ENCODE measurements around the gene GPR157.

DNA sequence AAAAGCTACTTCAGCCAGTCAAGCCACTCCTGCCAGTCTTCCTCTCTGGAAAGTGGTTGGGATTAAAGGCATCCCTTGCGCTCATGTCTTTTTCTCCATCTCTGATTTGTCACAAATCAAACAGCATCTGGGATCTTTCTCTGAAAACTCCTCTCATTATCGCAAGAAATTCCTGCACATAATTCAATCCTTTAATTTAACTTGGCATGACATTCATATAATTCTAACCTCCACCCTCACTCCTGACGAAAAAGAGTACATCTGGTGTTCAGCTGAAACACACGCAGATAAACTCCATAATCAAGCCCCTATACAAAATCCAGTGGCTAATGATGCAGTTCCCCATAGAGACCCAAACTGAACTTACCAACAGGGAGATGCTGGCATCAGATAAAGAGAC, 40.1 kb downstream of the GPR157 start:
- TF ChIP-seq, protein P1, sequence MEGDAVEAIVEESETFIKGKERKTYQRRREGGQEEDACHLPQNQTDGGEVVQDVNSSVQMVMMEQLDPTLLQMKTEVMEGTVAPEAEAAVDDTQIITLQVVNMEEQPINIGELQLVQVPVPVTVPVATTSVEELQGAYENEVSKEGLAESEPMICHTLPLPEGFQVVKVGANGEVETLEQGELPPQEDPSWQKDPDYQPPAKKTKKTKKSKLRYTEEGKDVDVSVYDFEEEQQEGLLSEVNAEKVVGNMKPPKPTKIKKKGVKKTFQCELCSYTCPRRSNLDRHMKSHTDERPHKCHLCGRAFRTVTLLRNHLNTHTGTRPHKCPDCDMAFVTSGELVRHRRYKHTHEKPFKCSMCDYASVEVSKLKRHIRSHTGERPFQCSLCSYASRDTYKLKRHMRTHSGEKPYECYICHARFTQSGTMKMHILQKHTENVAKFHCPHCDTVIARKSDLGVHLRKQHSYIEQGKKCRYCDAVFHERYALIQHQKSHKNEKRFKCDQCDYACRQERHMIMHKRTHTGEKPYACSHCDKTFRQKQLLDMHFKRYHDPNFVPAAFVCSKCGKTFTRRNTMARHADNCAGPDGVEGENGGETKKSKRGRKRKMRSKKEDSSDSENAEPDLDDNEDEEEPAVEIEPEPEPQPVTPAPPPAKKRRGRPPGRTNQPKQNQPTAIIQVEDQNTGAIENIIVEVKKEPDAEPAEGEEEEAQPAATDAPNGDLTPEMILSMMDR (IDR thresholded peaks at IDR 0.05), result no peak
- TF ChIP-seq POLR2A (IDR thresholded peaks at IDR 0.05), result no peak

Measured in uterus (tissue), 2 donors.